GM18508 (cell line): ENCODE measurements around the gene PTPRK.

Experiments
- ATAC-seq: cut with Tn5 transposase; IDR thresholded peaks from one replicate; pipeline ENCODE4 v1.9.1; 2021; ENCODE audit warnings: moderate number of reproducible peaks; ENCODE audit not compliant: insufficient read depth, unreplicated experiment

Gene PTPRK

DNA sequence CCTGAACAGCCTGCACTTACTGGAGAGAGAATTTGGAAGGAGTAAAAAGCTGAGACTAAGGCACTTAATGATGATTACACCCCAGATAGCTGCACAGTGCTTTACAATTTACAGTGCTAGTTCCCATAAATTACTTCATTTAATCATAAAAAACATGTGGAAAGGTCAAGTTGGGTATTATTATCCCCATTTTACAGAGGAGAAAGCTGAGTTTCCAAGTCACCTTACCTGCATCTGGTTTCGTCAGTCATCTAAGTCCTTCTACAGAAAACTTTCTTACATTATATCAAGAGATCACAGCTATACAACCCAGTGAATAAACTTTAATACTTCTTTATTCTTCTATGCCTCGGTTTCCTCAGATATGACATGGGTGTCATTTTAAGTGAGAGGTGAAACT lies 3.3 kb downstream of the PTPRK start:
- ATAC-seq = no peak

DNA sequence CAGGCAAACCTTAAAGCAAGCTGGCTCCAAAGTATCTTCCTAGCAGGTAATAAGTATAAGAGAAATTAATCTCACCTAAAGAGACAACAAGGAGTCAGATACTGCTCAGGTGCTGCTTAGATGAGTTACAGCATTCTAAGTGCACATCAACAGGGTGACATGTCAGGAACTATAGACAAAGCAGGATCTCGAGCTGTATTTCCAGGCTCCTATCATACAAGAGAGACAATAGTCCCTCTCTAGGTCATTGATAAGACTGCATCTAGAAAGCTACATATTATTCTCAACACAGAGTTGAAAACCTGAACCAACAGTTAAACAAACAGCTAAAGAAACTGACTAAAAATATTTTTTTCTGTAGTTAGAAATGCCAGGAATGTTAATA lies 3.9 kb downstream of the PTPRK start:
- ATAC-seq = no peak

DNA sequence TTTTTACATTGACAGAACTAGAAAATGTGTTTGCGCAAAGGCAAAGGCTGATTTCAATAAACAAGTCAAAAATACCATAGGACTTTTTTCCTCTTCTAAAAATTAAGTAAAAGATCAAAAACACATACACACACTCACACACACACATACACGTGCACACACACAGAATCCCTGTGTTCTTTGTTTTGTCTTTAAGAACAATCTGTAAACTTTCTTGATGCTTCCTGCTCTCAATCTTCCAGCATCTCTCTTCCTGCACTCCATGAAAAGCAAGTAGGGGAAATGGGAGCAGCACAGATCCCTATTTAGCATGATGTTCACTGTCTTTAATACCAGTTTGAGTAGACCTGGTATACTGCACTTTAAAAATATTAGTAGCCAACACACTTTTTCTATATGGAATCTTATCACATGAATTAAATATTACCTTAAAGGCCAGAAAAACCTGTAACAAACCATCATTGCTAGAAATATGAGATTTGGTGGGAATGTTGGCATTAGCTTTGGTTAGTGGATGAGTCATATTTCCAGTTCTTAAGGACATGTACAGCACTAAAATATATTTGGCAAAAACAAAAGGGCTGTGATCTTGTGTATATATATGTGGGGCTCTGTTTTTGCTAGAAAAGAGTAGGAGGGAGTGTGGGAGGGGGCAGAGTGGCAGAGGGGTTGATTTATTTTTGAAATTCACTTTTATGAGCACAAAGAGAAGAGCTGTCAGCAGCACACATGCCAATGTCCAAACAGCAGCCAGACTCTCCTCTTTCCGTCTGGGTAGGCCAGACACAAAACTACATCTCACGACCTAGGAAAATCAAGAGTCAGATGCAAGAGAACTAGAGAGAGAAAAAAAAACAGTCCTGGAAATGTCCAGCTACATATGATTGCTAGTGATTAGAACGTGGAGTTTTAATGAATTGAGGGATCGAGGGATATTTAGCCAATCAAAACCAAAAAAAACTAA lies 4.6 kb downstream of the PTPRK start:
- no peak for ATAC-seq

DNA sequence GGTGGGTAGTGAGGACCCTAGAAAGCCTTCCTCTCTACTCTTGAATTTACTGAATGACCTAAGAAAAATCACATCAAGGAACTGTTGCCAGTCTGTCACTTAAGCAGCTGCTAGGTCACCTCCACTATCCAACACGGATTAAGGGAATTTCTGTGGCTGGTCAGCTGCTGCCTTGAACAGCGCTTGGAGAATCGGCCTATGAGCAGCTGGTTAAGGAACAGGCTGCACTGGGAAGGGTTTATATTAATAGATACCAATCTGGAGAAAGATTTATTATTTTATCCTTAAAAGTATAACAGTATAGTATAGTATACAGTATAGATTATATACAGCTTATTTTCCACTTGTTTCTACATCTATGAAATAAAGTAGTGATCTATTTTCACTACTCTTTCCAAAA lies 6.5 kb downstream of the PTPRK start:
- ATAC-seq = no peak

DNA sequence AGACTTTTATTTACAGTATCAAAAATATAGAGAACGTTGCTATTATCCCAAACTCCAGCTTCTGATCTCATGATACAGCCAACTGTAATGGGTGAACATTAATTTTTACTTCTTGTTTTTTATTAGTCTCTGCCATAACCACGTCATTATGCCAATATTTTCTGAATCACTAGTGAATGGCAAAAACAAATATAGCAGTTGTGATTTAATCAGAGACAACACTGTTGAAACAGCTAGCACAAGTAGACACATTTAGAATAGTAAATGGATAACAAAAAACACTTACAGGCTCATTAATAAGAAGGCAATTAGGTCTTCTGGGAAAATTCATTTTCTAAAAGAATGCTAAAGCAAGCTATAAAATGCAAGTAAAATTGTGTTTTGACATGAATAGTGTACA lies 8.1 kb downstream of the PTPRK start:
- ATAC-seq = no peak

DNA sequence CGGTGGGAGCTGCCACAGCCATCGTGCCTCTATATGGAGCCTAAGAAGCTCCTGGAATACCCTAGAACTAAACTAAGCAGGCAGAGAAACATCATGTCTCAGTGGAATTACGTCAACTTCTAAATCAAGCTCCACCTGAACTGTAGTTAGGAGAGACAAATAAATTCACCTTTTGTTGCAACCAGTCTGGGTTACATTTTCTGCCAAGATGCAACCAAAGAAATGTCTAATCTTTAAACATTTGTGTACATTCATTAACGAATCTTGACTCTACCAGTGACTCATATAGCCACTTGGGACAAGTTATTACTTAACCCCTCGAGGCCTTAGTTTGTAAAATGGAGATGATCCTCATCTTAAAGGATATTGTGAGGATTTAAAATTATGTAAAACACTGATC lies 8.9 kb downstream of the PTPRK start:
- ATAC-seq = peak; percentile 66

DNA sequence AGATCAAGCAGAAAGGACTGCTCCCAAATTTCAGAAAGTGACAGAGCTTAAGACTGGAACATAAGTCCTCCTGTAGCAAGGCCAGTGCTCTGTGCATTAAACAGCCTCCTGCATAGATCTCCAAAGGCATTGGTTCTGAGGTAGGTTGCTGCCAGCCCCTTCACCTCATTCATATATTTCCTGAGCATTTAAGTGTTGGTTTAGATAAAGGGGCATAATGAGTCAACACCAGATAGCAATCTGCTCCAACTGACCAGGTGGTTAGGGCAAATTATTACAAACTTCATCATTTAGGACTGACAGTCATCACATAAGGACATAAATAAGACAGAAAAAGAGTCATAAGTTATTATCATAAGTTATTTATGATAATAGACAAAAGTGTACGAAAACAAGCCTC lies 10.7 kb downstream of the PTPRK start:
- peak; percentile 33 for ATAC-seq

DNA sequence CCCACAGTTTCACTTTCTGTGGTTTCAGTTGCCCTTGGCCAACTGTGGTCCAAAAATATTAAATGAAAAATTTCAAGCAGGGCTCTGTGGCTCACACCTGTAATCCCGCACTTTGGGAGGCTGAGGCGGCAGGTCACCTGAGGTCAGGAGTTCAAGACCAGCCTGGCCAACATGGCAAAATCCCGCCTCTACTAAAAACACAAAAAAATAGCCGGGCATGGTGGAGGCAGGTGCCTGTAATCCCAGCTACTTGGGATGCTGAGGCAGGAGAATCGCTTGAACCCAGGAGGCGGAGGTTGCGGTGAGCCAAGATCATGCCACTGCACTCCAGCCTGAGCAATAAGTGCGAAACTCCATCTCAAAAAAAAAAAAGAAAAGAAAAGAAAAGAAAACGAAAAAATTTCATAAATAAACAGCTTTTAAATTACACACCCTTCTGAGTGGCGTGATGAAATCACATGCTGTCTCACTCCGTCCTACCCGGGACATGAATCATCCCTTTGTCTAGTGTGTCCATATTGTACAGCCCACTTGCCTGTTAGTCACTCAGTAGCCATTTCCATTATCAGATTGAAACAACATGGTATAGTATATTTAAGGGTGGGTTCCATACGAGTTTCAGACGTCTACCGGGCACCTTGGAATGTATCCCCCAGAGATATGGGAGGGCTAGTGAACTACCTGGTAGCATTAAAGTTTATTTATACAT lies 11.7 kb downstream of the PTPRK start:
- ATAC-seq = no peak

DNA sequence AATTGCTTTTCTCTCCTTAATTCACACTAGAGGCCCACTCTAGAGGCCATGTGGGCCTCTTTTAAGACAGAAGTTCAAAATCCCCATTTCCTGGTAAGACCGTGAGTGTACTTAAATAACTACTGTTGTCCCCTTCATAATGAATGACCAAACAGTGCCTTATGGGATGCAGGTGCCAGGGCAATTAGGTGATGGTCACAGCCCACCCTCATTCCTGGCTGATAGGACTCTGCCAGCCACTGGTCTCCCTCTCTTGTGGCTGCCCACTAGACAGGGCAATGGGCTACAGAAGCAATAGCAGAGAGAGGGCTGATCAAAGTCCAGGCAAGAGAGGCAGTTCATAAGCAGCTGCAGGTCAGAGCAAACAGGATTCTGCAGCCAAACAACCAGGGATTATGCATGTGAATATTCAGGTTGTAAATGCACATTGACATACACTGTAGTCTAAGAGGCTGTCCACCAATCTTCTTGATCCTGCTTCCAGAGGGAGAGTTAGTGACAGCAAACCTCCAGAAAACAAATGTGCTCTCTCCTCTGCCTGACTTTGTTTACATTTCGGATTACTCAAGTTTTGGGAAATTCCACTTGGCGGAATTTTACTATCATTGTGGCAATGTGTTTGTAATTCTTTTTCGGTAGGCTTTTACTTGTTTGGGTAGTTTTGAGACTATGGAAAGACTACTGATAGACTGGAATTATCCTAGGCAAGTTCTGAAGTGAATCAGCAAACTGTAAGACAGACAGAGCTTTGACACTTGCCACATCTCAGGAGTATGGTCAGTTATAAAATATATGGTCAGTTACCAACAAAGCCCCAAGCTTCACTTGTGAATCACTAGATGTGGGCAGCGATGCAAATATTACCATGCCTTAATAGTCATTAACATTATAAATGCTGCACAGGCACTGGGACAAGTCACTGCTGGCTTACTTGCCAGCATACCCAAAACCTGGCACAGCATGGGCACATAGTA lies 12.8 kb downstream of the PTPRK start:
- ATAC-seq = no peak

DNA sequence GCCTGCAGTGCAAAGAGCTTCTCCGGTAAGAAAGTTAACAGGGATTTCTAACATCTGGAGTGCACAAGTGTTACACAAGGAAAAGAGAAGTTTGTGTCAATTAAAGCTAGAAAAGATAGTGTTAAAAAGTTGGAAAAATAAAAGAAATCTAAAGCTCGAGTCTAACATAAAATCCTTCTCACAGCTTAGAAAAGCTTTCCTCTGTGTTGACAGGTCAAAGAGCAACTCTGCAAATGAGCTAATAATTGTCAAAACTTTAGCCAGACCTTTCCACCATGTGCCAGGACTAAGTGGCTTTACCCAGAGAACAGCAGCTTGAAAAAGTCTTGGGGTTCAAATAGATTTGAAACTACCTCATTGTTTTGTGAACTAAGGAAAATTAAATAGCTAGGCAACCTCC lies 14.8 kb downstream of the PTPRK start:
- ATAC-seq = no peak

DNA sequence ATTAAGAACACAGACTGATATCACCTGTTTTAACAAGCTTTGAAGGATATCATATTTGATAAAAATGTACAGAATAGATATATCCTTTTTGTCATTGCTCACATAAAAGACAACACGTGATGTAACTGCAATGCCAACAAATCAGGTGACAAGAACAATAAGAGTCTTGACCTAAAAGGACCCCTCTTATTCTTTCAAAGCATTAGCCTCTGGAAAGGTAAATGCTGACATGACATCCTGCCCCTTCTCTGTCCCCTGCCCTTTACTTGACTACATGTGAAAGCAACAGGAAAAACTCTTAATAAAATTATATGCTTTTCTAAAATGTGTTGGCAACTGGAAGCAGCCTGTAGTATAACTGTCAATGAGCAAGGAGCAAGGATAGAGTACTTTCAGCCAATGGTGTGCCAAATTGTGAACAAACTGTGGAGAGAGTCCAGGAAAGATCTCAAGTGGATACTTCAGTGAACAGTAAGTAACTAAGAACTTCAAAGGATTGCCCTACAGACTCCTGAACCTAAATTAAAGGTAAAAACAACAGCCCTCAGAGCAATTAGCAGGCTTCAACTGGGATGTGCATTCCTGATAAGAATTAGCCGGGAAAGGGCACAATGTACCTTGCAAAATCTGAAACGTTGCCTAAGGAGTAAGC lies 16.3 kb downstream of the PTPRK start:
- ATAC-seq = no peak

DNA sequence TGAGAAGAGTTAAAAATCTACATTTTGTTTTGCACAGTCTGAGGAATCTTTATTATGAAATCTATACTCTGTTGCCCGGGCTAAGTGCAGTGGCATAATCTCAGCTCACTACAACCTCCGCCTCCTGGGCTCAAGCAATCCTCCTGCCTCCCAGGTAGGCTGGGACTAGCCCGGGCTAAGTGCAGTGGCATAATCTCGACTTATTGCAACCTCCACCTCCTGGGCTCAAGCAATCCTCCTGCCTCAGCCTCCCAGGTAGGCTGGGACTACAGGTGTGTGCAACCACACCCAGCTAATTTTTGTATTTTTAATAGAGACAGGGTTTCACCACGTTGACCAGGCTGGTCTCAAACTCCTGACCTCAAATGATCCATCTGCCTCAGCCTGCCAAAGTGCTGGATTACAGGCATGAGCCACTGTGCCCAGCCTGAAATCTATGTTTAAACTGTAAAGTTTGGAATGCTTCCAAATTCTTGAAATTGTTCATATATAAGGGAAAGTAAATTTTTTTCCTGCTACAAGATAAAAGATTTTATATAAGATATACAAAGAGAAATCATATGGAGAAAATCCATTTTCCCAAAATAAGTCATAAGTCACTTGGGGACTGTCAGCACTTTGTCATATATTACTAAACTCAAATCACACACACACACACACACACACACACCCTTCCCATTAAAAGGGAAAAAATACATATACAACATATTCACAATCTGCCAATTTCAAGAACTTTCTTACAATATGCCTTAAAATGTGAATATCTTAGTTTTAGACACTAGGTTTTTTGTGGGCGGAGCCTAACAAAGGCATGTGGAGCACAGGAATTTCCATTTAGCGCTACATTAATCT lies 19.4 kb downstream of the PTPRK start:
- ATAC-seq = no peak

DNA sequence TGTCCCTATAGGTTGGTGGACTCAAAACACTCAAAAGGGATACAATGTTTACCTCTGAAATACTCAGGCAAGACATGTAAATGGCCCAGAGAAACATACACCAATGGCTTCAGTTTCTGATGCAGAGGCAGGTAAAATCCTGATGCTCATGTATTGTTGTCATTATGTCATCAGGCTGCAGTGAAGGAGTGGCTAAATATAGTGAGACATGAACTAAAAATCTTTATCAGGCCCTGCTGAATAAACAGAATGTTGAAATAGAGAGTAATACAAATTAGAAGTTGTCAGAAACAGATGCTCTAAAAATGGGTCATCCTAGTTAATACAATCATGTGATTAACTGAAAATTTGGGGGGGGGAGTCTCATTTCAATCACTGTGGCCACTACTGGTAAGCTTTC lies 20.4 kb downstream of the PTPRK start:
- ATAC-seq = no peak

DNA sequence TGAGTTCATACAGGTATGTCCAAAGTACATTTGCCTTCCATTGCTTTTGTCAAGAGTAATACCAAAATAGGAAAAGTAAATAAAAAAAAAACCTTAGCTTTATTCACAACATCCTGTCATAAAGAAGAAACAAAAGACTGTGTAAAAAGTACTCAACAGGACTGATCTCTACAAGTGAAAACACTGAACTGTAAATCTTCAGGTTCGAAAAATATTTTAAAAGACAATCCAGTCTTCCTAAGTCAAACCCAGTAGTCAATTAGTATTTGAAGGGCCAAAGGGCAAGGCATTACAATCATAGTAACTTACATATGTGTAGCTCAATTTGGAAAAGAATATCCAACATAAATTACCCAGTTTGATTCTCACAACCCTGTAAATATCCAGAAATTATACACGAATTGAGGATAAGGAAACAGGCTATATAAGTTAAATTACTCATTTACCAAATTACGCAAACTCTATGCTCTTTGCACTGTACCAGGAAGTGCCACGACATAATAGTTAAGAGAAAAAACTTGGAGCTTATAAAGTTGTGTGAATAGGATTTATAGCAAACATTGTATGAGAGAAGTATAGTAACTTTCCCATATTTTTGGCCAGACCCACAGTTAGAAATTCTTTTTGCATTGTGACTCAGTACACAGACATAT lies 21.2 kb downstream of the PTPRK start:
- no peak for ATAC-seq

DNA sequence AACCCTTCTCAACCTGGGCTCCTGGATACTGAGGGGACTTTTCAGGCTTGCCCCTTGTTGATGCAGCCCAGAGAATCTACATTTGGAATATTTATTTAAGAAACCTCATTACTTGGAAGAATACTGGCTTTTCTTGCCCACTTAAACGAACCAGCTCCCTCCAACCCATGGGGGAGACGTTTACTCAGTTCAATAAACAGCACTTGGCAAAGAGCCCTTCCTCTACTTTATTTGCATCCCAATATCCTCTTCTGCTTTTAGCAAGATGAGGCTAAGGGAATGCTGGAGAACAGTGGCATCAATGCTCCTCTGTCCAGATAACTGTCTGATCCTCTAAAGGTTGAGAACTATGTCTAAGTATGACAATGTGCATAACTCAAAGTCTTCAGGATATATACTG lies 22.2 kb downstream of the PTPRK start:
- no peak for ATAC-seq

DNA sequence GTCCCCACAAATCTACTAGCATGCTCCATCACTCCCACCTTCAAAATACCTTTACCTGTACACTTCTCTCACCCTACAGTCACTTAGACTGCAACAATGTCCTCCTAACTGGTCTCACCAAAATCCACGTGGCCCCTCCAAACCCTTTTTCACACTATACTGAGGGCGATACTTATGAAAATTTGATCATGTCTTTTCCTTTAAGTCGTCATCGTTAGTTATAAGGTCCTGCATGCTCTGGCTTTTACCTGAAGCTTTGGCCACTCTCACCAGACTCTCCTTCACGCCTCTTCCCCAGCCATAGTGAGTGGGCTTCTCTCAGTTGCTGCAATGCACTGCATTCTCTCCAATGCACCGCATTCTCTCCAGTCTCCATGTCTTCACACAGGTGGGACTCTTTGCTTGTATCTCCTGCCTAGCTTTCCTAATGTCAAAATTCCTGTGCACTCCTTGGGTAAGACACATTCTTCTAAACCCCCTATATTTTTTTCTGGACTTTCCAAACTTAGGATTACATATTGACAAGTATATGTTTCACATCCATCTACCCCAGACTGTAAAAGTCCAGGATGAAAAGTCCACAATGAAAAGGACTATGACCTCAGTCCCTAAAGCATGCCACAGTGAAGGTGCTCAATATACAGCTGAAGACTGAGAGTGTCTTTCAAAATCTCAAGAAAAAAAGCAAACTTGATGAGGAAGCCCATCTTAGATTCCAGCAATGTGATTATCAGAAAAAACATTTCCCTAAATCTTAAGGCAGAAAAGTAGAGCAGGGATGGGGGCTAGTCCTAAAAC lies 24.7 kb downstream of the PTPRK start:
- ATAC-seq = no peak

DNA sequence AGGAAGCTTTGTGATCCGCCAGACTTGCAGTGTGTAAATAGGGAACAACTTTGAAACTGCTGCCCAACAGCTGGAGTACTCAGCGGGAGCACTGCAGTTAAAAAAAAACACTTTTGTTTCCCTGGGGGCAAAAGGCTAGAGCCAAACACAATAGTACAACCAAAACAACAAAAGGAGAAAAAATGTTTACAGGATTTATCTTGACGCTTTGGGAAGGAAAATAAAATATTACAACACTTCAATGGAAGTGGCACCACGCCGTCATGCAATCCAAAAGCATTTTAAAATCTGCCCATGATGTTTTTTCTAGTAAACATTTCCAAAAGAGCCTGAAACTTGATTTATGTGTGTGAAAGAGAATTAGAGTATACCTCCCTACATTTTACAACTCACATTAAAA lies 26.0 kb downstream of the PTPRK start:
- ATAC-seq = no peak

DNA sequence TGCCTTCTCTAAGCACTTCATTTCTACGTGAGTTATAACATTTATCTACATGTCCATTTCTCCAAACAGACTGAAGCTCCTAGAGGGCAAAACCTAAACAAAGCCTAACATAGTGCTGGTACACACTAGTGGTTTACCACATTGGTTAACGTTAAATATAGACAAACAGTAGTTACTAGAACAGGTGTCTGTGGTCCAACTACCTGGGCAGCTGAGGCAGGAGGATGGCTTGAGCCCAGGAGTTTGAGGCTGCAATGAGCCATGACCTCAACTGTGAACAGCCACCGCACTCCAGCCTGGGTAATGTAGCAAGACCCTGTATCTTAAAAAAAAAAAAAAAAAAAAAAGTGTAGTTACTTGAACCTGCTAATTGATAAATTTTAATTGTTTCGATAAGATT lies 26.5 kb downstream of the PTPRK start:
- ATAC-seq = peak; percentile 71
